Measurements from ENCODE around the gene PTX3. TPM values are rescaled to one million over a fixed set of nuclear protein-coding genes. Genes with fewer than 3 reads are reported as not detected.

The PTX3 gene
- total and polyA plus RNA-seq, 7 experiments from 2014 or later, result 0.15 to 8.7 (median 0.54) TPM; not detected in 1

GRCh38 chr3:157469561-157470294 is 33.1 kb downstream of the PTX3 start:
- no peaks in the 10 kb centered on the region for H3K27me3 ChIP-seq (ENCODE audit: control insufficient read depth in 2 of 2, insufficient read depth in 2 of 2, low read length in 2 of 2)
- Mint-ChIP-seq H3K4me3 (no peak overlapping the region), H3K36me3 (no peaks in the 10 kb centered on the region), H3K27me3 (peaks cover 0 to 9% (median 4%) of the 10 kb centered on the region in 5 donors), H3K9me3 (peaks cover 0 to 1% (median 0%) of the 10 kb centered on the region in 11 donors), H3K27ac (no peak overlapping the region), H3K4me1 (no peaks in the 10 kb centered on the region)
- no peaks in the 10 kb centered on the region for H3K9me3 ChIP-seq (ENCODE audit: control insufficient read depth in 2 of 3, low read length in 3 of 3)
- no peak overlapping the region for H3K4me3 ChIP-seq (ENCODE audit: low read length)
- intact Hi-C loops (cut with micrococcal nuclease), result no loop called here
- ChIA-PET POLR2A (no interaction called here), CTCF (no interaction called here)
- H3K36me3 ChIP-seq (ENCODE audit: control insufficient read depth in 2 of 3, insufficient read depth in 3 of 3, low read length in 3 of 3), result no peaks in the 10 kb centered on the region
- DNase-seq (no peak), ATAC-seq (no peak)
- H3K4me1 ChIP-seq (ENCODE audit: control insufficient read depth in 2 of 2, insufficient read depth in 2 of 2, low read length in 2 of 2), result no peaks in the 10 kb centered on the region
- H3K27ac ChIP-seq (ENCODE audit: low read depth, low read length), result no peak overlapping the region

- H3K27me3 Mint-ChIP-seq, result peaks cover under 1 to 8% (median 5%) of the 10 kb centered on the region in 5 donors
- H3K36me3 ChIP-seq (ENCODE audit: control insufficient read depth in 2 of 3, insufficient read depth in 3 of 3, low read length in 3 of 3), result no peaks in the 10 kb centered on the region
- CTCF ChIA-PET, result no interaction called here
- H3K9me3 Mint-ChIP-seq, result peaks cover 0 to 1% (median 0%) of the 10 kb centered on the region in 11 donors
- no peaks in the 10 kb centered on the region for H3K4me1 Mint-ChIP-seq
- H3K4me3 ChIP-seq (ENCODE audit: low read length), result no peak overlapping the region
- POLR2A ChIA-PET, result no interaction called here
- H3K4me1 ChIP-seq (ENCODE audit: control insufficient read depth in 2 of 2, insufficient read depth in 2 of 2, low read length in 2 of 2), result no peaks in the 10 kb centered on the region
- no peaks in the 10 kb centered on the region for H3K36me3 Mint-ChIP-seq
- no peaks in the 10 kb centered on the region for H3K9me3 ChIP-seq (ENCODE audit: control insufficient read depth in 2 of 3, low read length in 3 of 3)
- H3K27ac Mint-ChIP-seq, result no peak overlapping the region
- DNase-seq (no peak), ATAC-seq (no peak)
- H3K27me3 ChIP-seq (ENCODE audit: control insufficient read depth in 2 of 2, insufficient read depth in 2 of 2, low read length in 2 of 2), result no peaks in the 10 kb centered on the region
- no peak overlapping the region for H3K27ac ChIP-seq (ENCODE audit: low read depth, low read length)
- H3K4me3 Mint-ChIP-seq, result no peak overlapping the region
- intact Hi-C loops (cut with micrococcal nuclease), result no loop called here
Observed at GRCh38 chr3:157471064-157471463, 34.4 kb downstream of the PTX3 start.

- POLR2A ChIA-PET, result no interaction called here
- CTCF ChIA-PET, result interaction anchor here (0.6 kb wide), 1 partner anchor 15 kb away, joined by 3 read pairs; no protein-coding TSS in a partner anchor
Observed at GRCh38 chr3:157472648-157473047, 36.0 kb downstream of the PTX3 start.

GRCh38 chr3:157475921-157476414 is 39.3 kb downstream of the PTX3 start:
- no peak overlapping the region for H3K27ac Mint-ChIP-seq
- POLR2A ChIA-PET, result no interaction called here

More at GRCh38 chr3:157472648-157473047, 36.0 kb downstream of the PTX3 start:
- DNase-seq (no peak), ATAC-seq (no peak)
- H3K4me3 ChIP-seq (ENCODE audit: low read length), result no peak overlapping the region
- H3K27ac Mint-ChIP-seq, result no peak overlapping the region
- H3K27me3 Mint-ChIP-seq, result peaks cover 2 to 12% (median 6%) of the 10 kb centered on the region in 5 donors
- no peaks in the 10 kb centered on the region for H3K36me3 ChIP-seq (ENCODE audit: control insufficient read depth in 2 of 3, insufficient read depth in 3 of 3, low read length in 3 of 3)
- no peak overlapping the region for H3K27ac ChIP-seq (ENCODE audit: low read depth, low read length)
- H3K9me3 Mint-ChIP-seq, result no peaks in the 10 kb centered on the region
- no peaks in the 10 kb centered on the region for H3K4me1 Mint-ChIP-seq
- intact Hi-C loops (cut with micrococcal nuclease), result no loop called here
- no peaks in the 10 kb centered on the region for H3K27me3 ChIP-seq (ENCODE audit: control insufficient read depth in 2 of 2, insufficient read depth in 2 of 2, low read length in 2 of 2)
- H3K36me3 Mint-ChIP-seq, result no peaks in the 10 kb centered on the region
- no peaks in the 10 kb centered on the region for H3K9me3 ChIP-seq (ENCODE audit: control insufficient read depth in 2 of 3, low read length in 3 of 3)
- H3K4me1 ChIP-seq (ENCODE audit: control insufficient read depth in 2 of 2, insufficient read depth in 2 of 2, low read length in 2 of 2), result no peaks in the 10 kb centered on the region
- no peak overlapping the region for H3K4me3 Mint-ChIP-seq

GRCh38 chr3:157477441-157477840 is 40.8 kb downstream of the PTX3 start:
- Mint-ChIP-seq H3K4me3 (no peak overlapping the region), H3K9me3 (peaks cover 0 to under 1% (median 0%) of the 10 kb centered on the region in 11 donors), H3K27me3 (peaks cover 3 to 16% (median 8%) of the 10 kb centered on the region in 5 donors), H3K27ac (no peak overlapping the region), H3K36me3 (no peaks in the 10 kb centered on the region), H3K4me1 (no peaks in the 10 kb centered on the region)
- H3K4me3 ChIP-seq (ENCODE audit: low read length), result no peak overlapping the region
- H3K4me1 ChIP-seq (ENCODE audit: control insufficient read depth in 2 of 2, insufficient read depth in 2 of 2, low read length in 2 of 2), result no peaks in the 10 kb centered on the region
- DNase-seq (no peak), ATAC-seq (no peak)
- intact Hi-C loops (cut with micrococcal nuclease), result no loop called here
- no peaks in the 10 kb centered on the region for H3K9me3 ChIP-seq (ENCODE audit: control insufficient read depth in 2 of 3, low read length in 3 of 3)
- no peaks in the 10 kb centered on the region for H3K27me3 ChIP-seq (ENCODE audit: control insufficient read depth in 2 of 2, insufficient read depth in 2 of 2, low read length in 2 of 2)
- CTCF ChIA-PET, result no interaction called here
- H3K27ac ChIP-seq (ENCODE audit: low read depth, low read length), result no peak overlapping the region
- no peaks in the 10 kb centered on the region for H3K36me3 ChIP-seq (ENCODE audit: control insufficient read depth in 2 of 3, insufficient read depth in 3 of 3, low read length in 3 of 3)
- POLR2A ChIA-PET, result no interaction called here

More at GRCh38 chr3:157475921-157476414, 39.3 kb downstream of the PTX3 start:
- H3K27me3 Mint-ChIP-seq, result peaks cover 0 to 11% (median 6%) of the 10 kb centered on the region in 5 donors
- H3K4me1 Mint-ChIP-seq, result no peaks in the 10 kb centered on the region
- ATAC-seq (peak; percentile 32), DNase-seq (no peak)
- H3K36me3 Mint-ChIP-seq, result no peaks in the 10 kb centered on the region
- Histone ChIP-seq H3K36me3 (ENCODE audit: control insufficient read depth in 2 of 3, insufficient read depth in 3 of 3, low read length in 3 of 3) (no peaks in the 10 kb centered on the region), H3K4me3 (ENCODE audit: low read length) (no peak overlapping the region), H3K4me1 (ENCODE audit: control insufficient read depth in 2 of 2, insufficient read depth in 2 of 2, low read length in 2 of 2) (no peaks in the 10 kb centered on the region), H3K27ac (ENCODE audit: low read depth, low read length) (no peak overlapping the region), H3K27me3 (ENCODE audit: control insufficient read depth in 2 of 2, insufficient read depth in 2 of 2, low read length in 2 of 2) (no peaks in the 10 kb centered on the region), H3K9me3 (ENCODE audit: control insufficient read depth in 2 of 3, low read length in 3 of 3) (no peaks in the 10 kb centered on the region)
- H3K9me3 Mint-ChIP-seq, result no peaks in the 10 kb centered on the region
- CTCF ChIA-PET, result no interaction called here
- intact Hi-C loops (cut with micrococcal nuclease), result no loop called here
- H3K4me3 Mint-ChIP-seq, result no peak overlapping the region

GRCh38 chr3:157479464-157480243 is 43.0 kb downstream of the PTX3 start:
- Histone ChIP-seq H3K9me3 (ENCODE audit: control insufficient read depth in 2 of 3, low read length in 3 of 3) (no peaks in the 10 kb centered on the region), H3K36me3 (ENCODE audit: control insufficient read depth in 2 of 3, insufficient read depth in 3 of 3, low read length in 3 of 3) (no peaks in the 10 kb centered on the region), H3K4me1 (ENCODE audit: control insufficient read depth in 2 of 2, insufficient read depth in 2 of 2, low read length in 2 of 2) (no peaks in the 10 kb centered on the region), H3K27ac (ENCODE audit: low read depth, low read length) (no peak overlapping the region), H3K27me3 (ENCODE audit: control insufficient read depth in 2 of 2, insufficient read depth in 2 of 2, low read length in 2 of 2) (no peaks in the 10 kb centered on the region), H3K4me3 (ENCODE audit: low read length) (no peak overlapping the region)
- ATAC-seq (no peak), DNase-seq (no peak)
- CTCF ChIA-PET, result no interaction called here
- Mint-ChIP-seq H3K36me3 (no peaks in the 10 kb centered on the region), H3K27ac (no peak overlapping the region), H3K4me1 (no peaks in the 10 kb centered on the region), H3K4me3 (no peak overlapping the region), H3K9me3 (peaks cover 0 to 7% (median 0%) of the 10 kb centered on the region in 11 donors), H3K27me3 (peaks cover 8 to 31% (median 29%) of the 10 kb centered on the region in 5 donors)
- intact Hi-C loops (cut with micrococcal nuclease), result no loop called here
- POLR2A ChIA-PET, result no interaction called here
